ENCODE results near the gene CEP83.

- TF ChIP-seq, protein P1, sequence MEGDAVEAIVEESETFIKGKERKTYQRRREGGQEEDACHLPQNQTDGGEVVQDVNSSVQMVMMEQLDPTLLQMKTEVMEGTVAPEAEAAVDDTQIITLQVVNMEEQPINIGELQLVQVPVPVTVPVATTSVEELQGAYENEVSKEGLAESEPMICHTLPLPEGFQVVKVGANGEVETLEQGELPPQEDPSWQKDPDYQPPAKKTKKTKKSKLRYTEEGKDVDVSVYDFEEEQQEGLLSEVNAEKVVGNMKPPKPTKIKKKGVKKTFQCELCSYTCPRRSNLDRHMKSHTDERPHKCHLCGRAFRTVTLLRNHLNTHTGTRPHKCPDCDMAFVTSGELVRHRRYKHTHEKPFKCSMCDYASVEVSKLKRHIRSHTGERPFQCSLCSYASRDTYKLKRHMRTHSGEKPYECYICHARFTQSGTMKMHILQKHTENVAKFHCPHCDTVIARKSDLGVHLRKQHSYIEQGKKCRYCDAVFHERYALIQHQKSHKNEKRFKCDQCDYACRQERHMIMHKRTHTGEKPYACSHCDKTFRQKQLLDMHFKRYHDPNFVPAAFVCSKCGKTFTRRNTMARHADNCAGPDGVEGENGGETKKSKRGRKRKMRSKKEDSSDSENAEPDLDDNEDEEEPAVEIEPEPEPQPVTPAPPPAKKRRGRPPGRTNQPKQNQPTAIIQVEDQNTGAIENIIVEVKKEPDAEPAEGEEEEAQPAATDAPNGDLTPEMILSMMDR (IDR thresholded peaks at IDR 0.05 in 2 of 3, conservative IDR thresholded peaks at IDR 0.05 in 1 of 3; ENCODE audit: insufficient read depth in 2 of 3, low read depth in 1 of 3, low read length in 3 of 3), result no peak
- TF ChIP-seq ZNF143 (CRISPR knock-in tag; IDR thresholded peaks at IDR 0.05) (no peak), RAD21 (CRISPR knock-in tag; conservative IDR thresholded peaks at IDR 0.05 in 1 of 2, IDR thresholded peaks at IDR 0.05 in 1 of 2) (no peak)
Measured at GRCh38 chr12:94261786-94262185, 197.9 kb downstream of the CEP83 start.

All from K562 (cell line).